K562 (cell line): Measurements from ENCODE around the gene AREL1. TPM values are rescaled to one million over a fixed set of nuclear protein-coding genes. Genes with fewer than 3 reads are reported as not detected.

Experiments
- ATF3 ChIP-seq, 2 experiments: fragments of 450-650 bp in 1 of 2; sonication (generic) in 1 of 2; formaldehyde crosslinking in 1 of 2; IDR thresholded peaks in 1 of 2; conservative IDR thresholded peaks in 1 of 2; 2 replicates each; pipeline versions ENCODE4 v1.6.1 to v1.8.1; 2016 to 2023; ENCODE audit warnings: mild to moderate bottlenecking in 2 of 2, moderate library complexity in 2 of 2, inconsistent platforms in 1 of 2, missing genetic modification reagents in 1 of 2
- C11orf30 ChIP-seq: fragments of 450-650 bp; IDR thresholded peaks from 2 replicates; pipeline ENCODE4 v1.6.1; 2016; ENCODE audit warnings: low read depth, mild to moderate bottlenecking
- CBFB ChIP-seq: sonication (generic); formaldehyde crosslinking; IDR thresholded peaks from 2 replicates; pipeline ENCODE4 v1.4.0; 2020; ENCODE audit warnings: mild to moderate bottlenecking, missing genetic modification reagents
- CBX8 ChIP-seq: fragments of 200-600 bp; sonication (generic); IDR thresholded peaks from 2 replicates; pipeline ENCODE4 v1.6.1; 2012; ENCODE audit warnings: borderline replicate concordance, mixed run types, low read depth, mild to moderate bottlenecking, moderate library complexity, mixed read lengths, low read length, control low read depth, inconsistent platforms; ENCODE audit not compliant: poor library complexity, severe bottlenecking; ENCODE audit errors: extremely low read depth
- CXXC5 ChIP-seq: fragments of 250-450 bp; sonication (Bioruptor Pico); IDR thresholded peaks from 2 replicates; pipeline ENCODE4 v1.8.0; 2022; ENCODE audit warnings: inconsistent platforms, mild to moderate bottlenecking, moderate library complexity
- ETV1 ChIP-seq: fragments of 450-650 bp; conservative IDR thresholded peaks from 2 replicates; pipeline ENCODE4 v1.6.1; 2016; ENCODE audit warnings: missing genetic modification characterization, control low read depth, low read depth, missing compliant biosample characterization
- FOXO4 ChIP-seq: fragments of 450-650 bp; formaldehyde crosslinking; IDR thresholded peaks from 2 replicates; pipeline ENCODE4 v1.4.0; 2020; ENCODE audit warnings: mild to moderate bottlenecking, moderate library complexity
- GTF2F1 ChIP-seq: IDR thresholded peaks from 2 replicates; pipeline ENCODE4 v1.6.1; 2011; ENCODE audit warnings: low read depth, low read length, improper control_type of control experiment
- HDGF ChIP-seq: fragments of 450-650 bp; IDR thresholded peaks from 2 replicates; pipeline ENCODE4 v1.6.1; 2016
- HLTF ChIP-seq: fragments of 450-650 bp; IDR thresholded peaks from 2 replicates; pipeline ENCODE4 v1.6.1; 2016
- HMG20A ChIP-seq: fragments of 450-650 bp; formaldehyde crosslinking; conservative IDR thresholded peaks from 2 replicates; pipeline ENCODE4 v1.4.0; 2020; ENCODE audit warnings: mild to moderate bottlenecking, mixed read lengths
- HNRNPK ChIP-seq: fragments of 200-400 bp; formaldehyde crosslinking; IDR thresholded peaks from one replicate; pipeline ENCODE4 v1.6.1; 2018; ENCODE audit warnings: mild to moderate bottlenecking, low read depth, low read length; ENCODE audit not compliant: poor library complexity, severe bottlenecking
- KLF16 ChIP-seq: IDR thresholded peaks from 2 replicates; pipeline ENCODE4 v1.6.1; 2016; ENCODE audit warnings: antibody characterized with exemption
- MXI1 ChIP-seq: IDR thresholded peaks from 2 replicates; pipeline ENCODE4 v1.6.1; 2011; ENCODE audit warnings: low read depth, mild to moderate bottlenecking, improper control_type of control experiment, low read length
- NFIC ChIP-seq: fragments of 450-650 bp; IDR thresholded peaks from 2 replicates; pipeline ENCODE4 v1.6.1; 2017; ENCODE audit warnings: mild to moderate bottlenecking, inconsistent platforms
- PRDM10 ChIP-seq: fragments of 450-650 bp; IDR thresholded peaks from 2 replicates; pipeline ENCODE4 v1.6.1; 2018; ENCODE audit not compliant: partially characterized antibody
- ZBTB9 ChIP-seq: fragments of 450-650 bp; formaldehyde crosslinking; IDR thresholded peaks from 2 replicates; pipeline ENCODE4 v1.4.0; 2020; ENCODE audit warnings: mild to moderate bottlenecking, moderate library complexity
- ZNF274 ChIP-seq: IDR thresholded peaks from 2 replicates; pipeline ENCODE4 v1.6.1; 2011; ENCODE audit warnings: low read depth, mild to moderate bottlenecking, low read length, moderate library complexity, borderline replicate concordance
- ZNF347 ChIP-seq: fragments of 450-650 bp; formaldehyde crosslinking; IDR thresholded peaks from 2 replicates; pipeline ENCODE4 v1.4.0; 2020; ENCODE audit warnings: low read depth, mild to moderate bottlenecking, moderate library complexity
- ZNF445 ChIP-seq: fragments of 250-450 bp; sonication (Bioruptor Pico); IDR thresholded peaks from 2 replicates; pipeline ENCODE4 v1.4.0; 2020; ENCODE audit warnings: low read depth, mild to moderate bottlenecking, moderate library complexity
- ZNF696 ChIP-seq: fragments of 250-450 bp; sonication (Bioruptor Pico); conservative IDR thresholded peaks from 2 replicates; pipeline ENCODE4 v1.4.0; 2020; ENCODE audit warnings: mild to moderate bottlenecking, moderate library complexity
- ZNF830 ChIP-seq: fragments of 250-450 bp; sonication (Bioruptor Pico); IDR thresholded peaks from 2 replicates; pipeline ENCODE4 v1.5.0; 2021; ENCODE audit warnings: mild to moderate bottlenecking
- polyA plus RNA-seq, 8 experiments: library from polyadenylated mRNA; depleted of rRNA in 4 of 8; stranded (reverse) in 5 of 8; unstranded in 3 of 8; fragments of >200 nt; fragmentation: Nextera tagmentation in 2 of 8; fragmentation: Illumina TruSeq in 1 of 8; extraction: Ambion mirVana in 2 of 8; extraction: Trizol in 1 of 8; gene quantifications; 2 replicates each; pipeline versions ENCODE4 v1.2.1 to v1.2.3, GENCODE V29; 2011 to 2014; ENCODE audit warnings: inconsistent platforms in 1 of 8, missing spikeins in 1 of 8
- total RNA-seq, 7 experiments: library from RNA; depleted of rRNA in 6 of 7; stranded (reverse); fragments of >200 nt in 6 of 7; fragmentation: Illumina TruSeq in 2 of 7; extraction: Trizol in 2 of 7; gene quantifications; 2 replicates each; pipeline versions ENCODE4 v1.2.1 to v1.2.3, GENCODE V29; 2011 to 2021; ENCODE audit warnings: low replicate concordance in 1 of 7

Gene AREL1
- total and polyA plus RNA-seq, 9 of the 15 experiments (the other 6 are each of a cell fraction or from before 2014, with no cell fraction given) = 6.0 to 24.8 (median 16.6) TPM

GRCh38 chr14:74612350-74613021 is 100.4 kb downstream of the AREL1 start (continued):
- TF ChIP-seq ZNF445 (CRISPR knock-in tag) (no peak), ETV1 (no peak), GTF2F1 (no peak), HLTF (0 out of 2 replicates have a peak, but pooled peaks have one; percentile 33), KLF16 (no peak), ZNF830 (CRISPR knock-in tag) (no peak), ZNF347 (CRISPR knock-in tag) (no peak), CBFB (no peak), ATF3 (IDR thresholded peaks at IDR 0.05) (no peak), ATF3 (CRISPR knock-in tag; conservative IDR thresholded peaks at IDR 0.05) (no peak), C11orf30 (no peak), HDGF (no peak), ZNF274 (no peak), FOXO4 (CRISPR knock-in tag) (no peak), PRDM10 (no peak), ZBTB9 (CRISPR knock-in tag) (no peak), CBX8 (no peak), HMG20A (CRISPR knock-in tag) (no peak), HNRNPK (no peak), ZNF696 (CRISPR knock-in tag) (no peak), NFIC (no peak), MXI1 (no peak), CXXC5 (CRISPR knock-in tag) (peak; percentile 73)
